ENCODE results near the gene OR10T2. TPM values are rescaled to one million over a fixed set of nuclear protein-coding genes. Genes with fewer than 3 reads are reported as not detected.
"Not testable (repeated sequence)": the region's sequence is repeated elsewhere in the genome, so short reads cannot be mapped to it uniquely, and the experiment has no call there.

The OR10T2 gene
- total RNA-seq, 1 donor from 2014 or later, result not detected

DNA sequence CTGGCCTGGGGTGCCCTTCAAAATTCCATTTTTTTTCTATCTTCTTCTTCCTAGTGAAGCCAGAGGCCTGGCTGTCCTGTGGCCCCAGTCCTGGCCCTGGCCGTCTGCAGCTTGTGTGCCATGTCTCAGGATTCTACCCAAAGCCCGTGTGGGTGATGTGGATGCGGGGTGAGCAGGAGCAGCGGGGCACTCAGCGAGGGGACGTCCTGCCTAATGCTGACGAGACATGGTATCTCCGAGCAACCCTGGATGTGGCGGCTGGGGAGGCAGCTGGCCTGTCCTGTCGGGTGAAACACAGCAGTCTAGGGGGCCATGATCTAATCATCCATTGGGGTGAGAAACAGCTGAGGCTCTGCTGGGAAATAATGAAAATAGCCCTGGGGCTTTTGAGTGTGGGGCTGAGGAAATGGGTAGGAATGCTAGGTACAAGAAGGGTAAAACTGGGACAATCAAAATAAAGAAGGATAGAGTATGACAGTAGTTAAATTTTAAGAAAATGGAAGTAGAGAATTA, 43.4 kb downstream of the OR10T2 start:
- no peak for DNase-seq

GRCh38 chr1:158354255-158354654, 45.0 kb downstream of the OR10T2 start:
- DNase-seq, result no peak

- DNase-seq, result no peak
Observed at GRCh38 chr1:158353303-158354075, 45.8 kb downstream of the OR10T2 start, which contains the start of gene CD1E. Gene CD1E, plus strand, starts transcription at chr1:158353894. Its CDS starts 95 bp downstream, at chr1:158353989.

- DNase-seq, result not testable (repeated sequence)
Observed at GRCh38 chr1:158348946-158349345, 50.3 kb downstream of the OR10T2 start.

Other genes starting within 250 kb of the OR10T2 start
- 1.6 TPM for gene CD1D, start 218.6 kb downstream of the OR10T2 start, total RNA-seq
- not detected for gene CD1A, start 145.0 kb downstream of the OR10T2 start, total RNA-seq
- gene CD1C, start 109.5 kb downstream of the OR10T2 start, total RNA-seq, result not detected
- not detected for gene CD1B, start 67.9 kb downstream of the OR10T2 start, total RNA-seq
- not detected for gene CD1E, start 45.6 kb downstream of the OR10T2 start, total RNA-seq
- not detected for gene OR10K2, start 26.8 kb upstream of the OR10T2 start, total RNA-seq
- not detected for gene OR10K1, start 62.4 kb upstream of the OR10T2 start, total RNA-seq
- gene OR10R2, start 72.8 kb upstream of the OR10T2 start, total RNA-seq, result not detected
- not detected for gene OR6Y1, start 154.9 kb upstream of the OR10T2 start, total RNA-seq
- gene OR6P1, start 171.1 kb upstream of the OR10T2 start, total RNA-seq, result not detected
- gene OR10X1, start 180.4 kb upstream of the OR10T2 start, total RNA-seq, result not detected
- gene OR10Z1, start 205.8 kb upstream of the OR10T2 start, total RNA-seq, result not detected

All from occipital lobe (tissue), 2 donors.